OCI-LY3 (cell line): ENCODE data around the gene SLC2A6.

Experiments
- EZH2phosphoT487 ChIP-seq: fragments of 200-600 bp; shearing (Covaris generic); IDR thresholded peaks from 2 replicates; pipeline ENCODE4 v1.6.1; 2018; ENCODE audit warnings: antibody characterized with exemption, mixed run types, low read depth
- TF ChIP-seq, protein P1 (sequence below): fragments of 200-600, 300-600 bp; sonication (generic); IDR thresholded peaks from 2 replicates; pipeline ENCODE4 v1.5.1; 2014; ENCODE audit warnings: antibody characterized with exemption, low read length, low read depth

DNA sequence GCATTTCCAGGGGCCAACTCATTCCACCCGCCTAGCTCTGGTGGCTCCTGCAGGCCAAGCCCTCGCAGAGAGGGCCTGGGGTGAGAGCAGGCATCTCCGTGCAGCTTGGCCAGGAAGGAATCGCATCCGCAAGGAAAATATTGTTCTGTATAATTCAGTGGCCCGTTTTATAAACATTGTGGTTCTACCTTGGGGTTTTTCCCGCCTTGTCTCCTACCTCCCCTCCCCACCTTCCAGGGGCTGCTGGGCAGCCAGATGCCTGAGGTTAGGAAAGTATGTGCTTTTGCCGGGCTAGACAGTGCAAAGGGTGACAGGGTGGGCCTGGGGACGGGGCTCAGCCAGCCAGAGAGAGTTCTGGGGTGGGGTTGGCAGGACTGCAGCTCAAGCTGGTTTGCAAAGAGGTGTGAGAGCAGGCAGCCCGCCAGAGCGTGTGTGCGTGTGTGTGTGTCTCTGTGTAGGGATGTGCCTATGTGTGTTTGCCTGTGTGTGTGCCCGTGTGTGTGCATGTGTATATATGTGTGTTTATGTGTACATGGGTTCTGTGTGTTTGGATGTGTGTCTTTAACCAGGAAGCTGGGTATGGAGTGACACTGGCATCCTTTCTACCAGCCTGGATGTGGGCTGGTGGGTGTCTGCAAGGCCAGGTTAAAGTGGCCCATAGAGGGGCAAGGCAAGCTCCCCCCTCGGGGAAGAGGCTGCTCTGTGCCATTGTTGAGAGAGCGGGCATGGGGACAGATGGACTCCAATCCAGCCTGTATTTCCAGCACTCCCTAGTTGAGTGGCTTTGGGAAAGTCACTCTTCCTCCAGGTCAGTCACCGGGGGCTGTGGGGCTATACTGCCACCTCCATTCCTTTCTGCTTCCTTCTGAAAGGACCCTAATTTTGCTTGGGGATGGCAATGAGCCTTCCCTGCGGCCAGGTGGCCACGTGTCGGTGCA lies 10.6 kb upstream of the SLC2A6 start:
- TF ChIP-seq, protein P1, sequence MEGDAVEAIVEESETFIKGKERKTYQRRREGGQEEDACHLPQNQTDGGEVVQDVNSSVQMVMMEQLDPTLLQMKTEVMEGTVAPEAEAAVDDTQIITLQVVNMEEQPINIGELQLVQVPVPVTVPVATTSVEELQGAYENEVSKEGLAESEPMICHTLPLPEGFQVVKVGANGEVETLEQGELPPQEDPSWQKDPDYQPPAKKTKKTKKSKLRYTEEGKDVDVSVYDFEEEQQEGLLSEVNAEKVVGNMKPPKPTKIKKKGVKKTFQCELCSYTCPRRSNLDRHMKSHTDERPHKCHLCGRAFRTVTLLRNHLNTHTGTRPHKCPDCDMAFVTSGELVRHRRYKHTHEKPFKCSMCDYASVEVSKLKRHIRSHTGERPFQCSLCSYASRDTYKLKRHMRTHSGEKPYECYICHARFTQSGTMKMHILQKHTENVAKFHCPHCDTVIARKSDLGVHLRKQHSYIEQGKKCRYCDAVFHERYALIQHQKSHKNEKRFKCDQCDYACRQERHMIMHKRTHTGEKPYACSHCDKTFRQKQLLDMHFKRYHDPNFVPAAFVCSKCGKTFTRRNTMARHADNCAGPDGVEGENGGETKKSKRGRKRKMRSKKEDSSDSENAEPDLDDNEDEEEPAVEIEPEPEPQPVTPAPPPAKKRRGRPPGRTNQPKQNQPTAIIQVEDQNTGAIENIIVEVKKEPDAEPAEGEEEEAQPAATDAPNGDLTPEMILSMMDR: no peak
- no peak for TF ChIP-seq EZH2phosphoT487
